MM.1S (cell line): ENCODE data around the gene KANK4.

ENCODE experiments used
- CTCF ChIP-seq: fragments of 300-600 bp; sonication (generic); IDR thresholded peaks from 2 replicates; pipeline ENCODE4 v1.5.1; 2016; ENCODE audit warnings: antibody characterized with exemption, low read length, mixed read lengths
- EZH2 ChIP-seq: fragments of 300-600 bp; sonication (generic); optimal IDR thresholded peaks from 2 replicates; pipeline ENCODE3; 2017; ENCODE audit warnings: low read depth, mild to moderate bottlenecking, antibody characterized with exemption, low read length, mixed read lengths
- EZH2phosphoT487 ChIP-seq: fragments of 300-600 bp; sonication (generic); IDR thresholded peaks from 2 replicates; pipeline ENCODE4 v1.6.1; 2018; ENCODE audit warnings: antibody characterized with exemption, low read length

- TF ChIP-seq CTCF (no peak), EZH2phosphoT487 (no peak), EZH2 (no peak)
Measured at GRCh38 chr1:62237361-62237760, 81.9 kb downstream of the KANK4 start.
